BLaER1 treated with 17β-estradiol and CSF1 and Interleukin-3, amounts not matched to agents 10 nM and 100 nM (cell line): Measurements from ENCODE around the gene POLE.

Source experiments
- H3K27ac ChIP-seq, 11 experiments: shearing (Covaris generic); formaldehyde crosslinking; 2 replicates each; pipeline ENCODE4 v1.8.1; 2022
- H3K27me3 ChIP-seq, 11 experiments: shearing (Covaris generic); formaldehyde crosslinking; 2 replicates each; pipeline ENCODE4 v1.8.1; 2022
- H3K36me3 ChIP-seq, 11 experiments: shearing (Covaris generic); formaldehyde crosslinking; 2 replicates each; pipeline ENCODE4 v1.8.1; 2022
- H3K4me1 ChIP-seq, 10 experiments: shearing (Covaris generic); formaldehyde crosslinking; 2 replicates each; pipeline ENCODE4 v1.8.1; 2022
- H3K4me2 ChIP-seq, 11 experiments: shearing (Covaris generic); formaldehyde crosslinking; 2 replicates each; pipeline ENCODE4 v1.8.1; 2022
- H3K4me3 ChIP-seq, 10 experiments: shearing (Covaris generic); formaldehyde crosslinking; 2 replicates each; pipeline ENCODE4 v1.8.1; 2022
- H3K9ac ChIP-seq, 11 experiments: shearing (Covaris generic); formaldehyde crosslinking; 2 replicates each; pipeline ENCODE4 v1.8.1; 2022
- H3K9me3 ChIP-seq, 11 experiments: shearing (Covaris generic); formaldehyde crosslinking; replicated peaks in 1 of 11; 2 replicates each; pipeline ENCODE4 v1.8.1; 2022
- H4K20me1 ChIP-seq, 11 experiments: shearing (Covaris generic); formaldehyde crosslinking; 2 replicates each; pipeline ENCODE4 v1.8.1; 2022
- Cebpa-rat ChIP-seq, 11 experiments: shearing (Covaris generic); IDR thresholded peaks; 2 replicates each; pipeline ENCODE4 v1.8.1; 2022

The POLE gene

DNA sequence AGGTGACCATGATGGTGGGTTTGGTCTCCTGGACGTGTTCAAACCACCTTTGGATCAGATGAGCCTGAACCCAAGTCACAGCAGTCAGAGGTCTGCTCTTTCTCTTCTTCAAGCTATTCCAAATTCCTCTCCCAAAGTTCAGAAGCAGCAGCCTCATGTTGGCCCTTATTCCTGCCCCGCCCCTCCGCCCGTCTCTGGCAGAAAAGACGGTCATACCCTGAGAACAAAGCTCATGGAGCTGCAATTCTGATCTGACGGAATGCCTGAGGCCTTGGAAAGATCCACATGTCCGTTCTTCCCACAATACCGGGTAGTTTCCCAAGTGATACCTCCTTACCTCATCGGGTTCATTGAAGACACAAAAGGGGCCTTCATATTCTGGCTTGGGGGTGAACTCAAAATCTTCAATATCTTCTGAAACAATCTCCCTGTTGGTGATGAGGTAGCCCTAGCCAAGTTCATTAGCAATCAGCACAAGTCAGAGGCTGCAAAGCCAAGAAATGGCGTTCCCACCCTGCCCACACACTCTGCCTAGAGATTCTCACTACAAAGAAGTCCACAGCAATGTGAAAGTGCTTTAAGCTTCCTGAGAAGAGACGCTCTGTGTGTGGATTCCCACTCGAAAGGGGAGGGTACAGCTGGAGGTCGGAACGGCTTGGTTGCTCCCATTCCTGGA is 11.2 kb downstream of the POLE start:
- Histone ChIP-seq H3K27ac (no peak overlapping the region), H3K36me3 (peaks cover 91 to 100% (median 98%) of the 10 kb centered on the region in 11 experiments), H3K4me3 (no peak overlapping the region), H3K4me1 (peaks cover 0 to 28% (median 20%) of the 10 kb centered on the region in 10 experiments; a peak in 15 of 20 replicates), H3K4me2 (no peak overlapping the region), H4K20me1 (peaks cover 0 to 69% (median 49%) of the 10 kb centered on the region in 11 experiments; a peak in 16 of 22 replicates), H3K27me3 (no peaks in the 10 kb centered on the region), H3K9me3 (no peaks in the 10 kb centered on the region), H3K9ac (no peak overlapping the region)
- no peak for TF ChIP-seq Cebpa-rat (IDR thresholded peaks at IDR 0.05)

DNA sequence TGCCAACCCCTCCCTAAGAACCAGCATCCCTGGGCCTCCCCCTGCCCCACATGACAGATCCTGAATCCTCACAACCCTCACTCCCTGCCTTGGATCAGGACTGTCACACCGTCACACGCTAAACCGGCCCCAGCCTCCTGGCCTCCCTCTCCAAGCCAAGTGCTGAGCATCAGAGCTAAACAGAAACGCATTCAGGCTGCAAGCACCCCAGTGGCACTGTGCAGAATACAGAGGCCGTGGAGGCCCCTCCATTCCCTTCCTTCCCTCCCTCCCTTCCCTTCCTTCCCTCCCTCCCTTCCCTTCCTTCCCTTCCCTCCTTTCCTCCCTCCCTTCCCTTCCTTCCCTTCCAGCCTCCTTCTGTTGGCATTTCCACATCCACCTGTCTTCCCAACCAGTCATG is 12.6 kb downstream of the POLE start:
- H3K4me2 ChIP-seq = 0 out of 22 replicates have a peak overlapping the region, but pooled peaks of 1 of the 11 experiments have one; percentile 8
- peaks cover 0 to 28% (median 20%) of the 10 kb centered on the region in 10 experiments; a peak in 15 of 20 replicates for H3K4me1 ChIP-seq
- peaks cover 90 to 100% (median 96%) of the 10 kb centered on the region in 11 experiments for H3K36me3 ChIP-seq
- peak overlapping the region in 2 of 11 experiments; percentile 5 to 38; a peak in 1 of 22 replicates for H3K9ac ChIP-seq
- TF ChIP-seq Cebpa-rat (IDR thresholded peaks at IDR 0.05) = no peak
- peaks cover 0 to 56% (median 36%) of the 10 kb centered on the region in 11 experiments; a peak in 14 of 22 replicates for H4K20me1 ChIP-seq
- no peak overlapping the region for H3K4me3 ChIP-seq
- H3K27ac ChIP-seq = no peak overlapping the region
- H3K9me3 ChIP-seq = no peaks in the 10 kb centered on the region
- no peaks in the 10 kb centered on the region for H3K27me3 ChIP-seq

GRCh38 chr12:132673288-132674179 is 13.6 kb downstream of the POLE start:
- H3K4me1 ChIP-seq = peaks cover 0 to 33% (median 20%) of the 10 kb centered on the region in 10 experiments; a peak in 15 of 20 replicates
- no peak for TF ChIP-seq Cebpa-rat (IDR thresholded peaks at IDR 0.05)
- no peaks in the 10 kb centered on the region for H3K9me3 ChIP-seq
- peaks cover 89 to 100% (median 96%) of the 10 kb centered on the region in 11 experiments for H3K36me3 ChIP-seq
- no peaks in the 10 kb centered on the region for H3K27me3 ChIP-seq
- H3K27ac ChIP-seq = 0 out of 22 replicates have a peak overlapping the region, but pooled peaks of 1 of the 11 experiments have one; percentile 28
- peak overlapping the region in 5 of 11 experiments; percentile 10 to 38 (median 25); a peak in 5 of 22 replicates for H3K9ac ChIP-seq
- no peak overlapping the region for H3K4me3 ChIP-seq
- H4K20me1 ChIP-seq = peaks cover 0 to 46% (median 27%) of the 10 kb centered on the region in 11 experiments; a peak in 13 of 22 replicates
- peak overlapping the region in 6 of 11 experiments; percentile 16 to 48 (median 23); a peak in 8 of 22 replicates for H3K4me2 ChIP-seq

- H3K9ac ChIP-seq = peak overlapping the region in 2 of 11 experiments; percentile 7 to 23; a peak in 2 of 22 replicates
- no peaks in the 10 kb centered on the region for H3K9me3 ChIP-seq
- peaks cover 0 to 39% (median 19%) of the 10 kb centered on the region in 11 experiments; a peak in 13 of 22 replicates for H4K20me1 ChIP-seq
- TF ChIP-seq Cebpa-rat (IDR thresholded peaks at IDR 0.05) = no peak
- peak overlapping the region in 2 of 11 experiments; percentile 26 to 36; a peak in 2 of 22 replicates for H3K27ac ChIP-seq
- H3K4me3 ChIP-seq = no peak overlapping the region
- peaks cover 89 to 100% (median 96%) of the 10 kb centered on the region in 11 experiments for H3K36me3 ChIP-seq
- peaks cover 0 to 40% (median 21%) of the 10 kb centered on the region in 10 experiments; a peak in 15 of 20 replicates for H3K4me1 ChIP-seq
- H3K27me3 ChIP-seq = no peaks in the 10 kb centered on the region
- H3K4me2 ChIP-seq = peak overlapping the region in 7 of 11 experiments; percentile 16 to 48 (median 27); a peak in 10 of 22 replicates
Measured at GRCh38 chr12:132672678-132673077, 14.5 kb downstream of the POLE start.

GRCh38 chr12:132672116-132672515 is 15.0 kb downstream of the POLE start:
- Histone ChIP-seq H3K4me3 (no peak overlapping the region), H3K27ac (peak overlapping the region in 2 of 11 experiments; percentile 26 to 36; a peak in 2 of 22 replicates), H3K4me1 (peaks cover 0 to 40% (median 21%) of the 10 kb centered on the region in 10 experiments; a peak in 15 of 20 replicates), H3K4me2 (peak overlapping the region in 1 of 11 experiments; percentile 46; a peak in 3 of 22 replicates), H3K27me3 (no peaks in the 10 kb centered on the region), H3K9me3 (no peaks in the 10 kb centered on the region), H3K36me3 (peaks cover 89 to 100% (median 96%) of the 10 kb centered on the region in 11 experiments), H3K9ac (0 out of 22 replicates have a peak overlapping the region, but pooled peaks of 1 of the 11 experiments have one; percentile 29), H4K20me1 (peaks cover 0 to 44% (median 18%) of the 10 kb centered on the region in 11 experiments; a peak in 13 of 22 replicates)
- no peak for TF ChIP-seq Cebpa-rat (IDR thresholded peaks at IDR 0.05)

- TF ChIP-seq Cebpa-rat (IDR thresholded peaks at IDR 0.05) = no peak
- Histone ChIP-seq H3K4me3 (no peak overlapping the region), H3K36me3 (peaks cover 79 to 100% (median 97%) of the 10 kb centered on the region in 11 experiments), H3K27ac (no peak overlapping the region), H3K9me3 (no peaks in the 10 kb centered on the region), H3K4me1 (peaks cover 11 to 56% (median 39%) of the 10 kb centered on the region in 10 experiments), H3K27me3 (no peaks in the 10 kb centered on the region), H3K9ac (no peak overlapping the region; a peak in 1 of 22 replicates), H3K4me2 (no peak overlapping the region), H4K20me1 (peaks cover 0 to 50% (median 14%) of the 10 kb centered on the region in 11 experiments; a peak in 12 of 22 replicates)
Measured at GRCh38 chr12:132669166-132669879, 17.8 kb downstream of the POLE start.

DNA sequence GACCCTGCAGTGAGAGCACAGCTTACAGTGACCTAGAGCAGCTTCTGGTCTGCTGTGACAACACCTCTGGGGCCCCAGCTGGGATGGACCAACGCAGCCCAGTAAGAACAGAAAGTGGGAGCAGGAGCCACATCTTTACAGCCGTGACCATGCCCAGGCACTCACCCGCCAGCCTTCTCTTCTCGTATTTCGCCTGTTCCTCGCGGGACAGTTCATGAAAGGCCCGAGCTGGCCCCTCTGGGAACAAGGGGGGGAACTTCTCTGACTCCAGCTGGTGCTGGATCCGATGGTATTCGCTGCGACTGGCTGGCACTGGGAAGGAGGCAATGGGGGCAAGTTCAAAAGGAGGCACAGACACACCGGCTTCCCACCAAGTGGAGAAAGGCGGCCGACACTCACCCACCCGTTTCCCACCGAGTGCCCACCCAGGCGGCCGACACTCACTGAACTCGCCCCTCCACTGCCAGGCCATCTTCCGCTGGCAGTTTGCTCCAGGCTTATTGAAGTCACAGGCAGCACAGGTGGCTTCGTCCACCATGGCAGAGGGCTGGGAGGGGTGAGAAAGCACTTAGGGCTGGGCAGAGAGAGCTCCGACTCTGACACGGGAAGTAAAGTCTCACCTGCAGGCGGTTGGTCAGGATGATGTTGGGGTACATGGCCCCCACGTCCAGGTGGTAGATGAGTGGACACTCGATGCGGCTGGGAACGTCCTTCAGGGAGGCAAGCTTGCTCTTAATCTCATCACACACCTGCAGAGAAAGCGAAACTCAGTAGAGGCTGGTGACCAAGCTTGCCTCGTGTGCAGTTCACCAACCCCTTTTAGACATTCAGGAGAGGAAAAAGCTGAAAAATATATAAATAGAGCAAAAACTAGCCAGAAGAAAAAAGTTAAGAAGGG is 18.7 kb downstream of the POLE start:
- Histone ChIP-seq H3K4me1 (peaks cover 19 to 56% (median 42%) of the 10 kb centered on the region in 10 experiments), H3K4me2 (no peak overlapping the region; a peak in 3 of 22 replicates), H3K9ac (peak overlapping the region in 1 of 11 experiments; percentile 2; a peak in 1 of 22 replicates), H3K9me3 (no peaks in the 10 kb centered on the region), H3K27ac (no peak overlapping the region; a peak in 1 of 22 replicates), H3K4me3 (no peak overlapping the region), H4K20me1 (peaks cover 0 to 47% (median 10%) of the 10 kb centered on the region in 11 experiments; a peak in 12 of 22 replicates), H3K27me3 (no peaks in the 10 kb centered on the region), H3K36me3 (peaks cover 71 to 100% (median 96%) of the 10 kb centered on the region in 11 experiments)
- no peak for TF ChIP-seq Cebpa-rat (IDR thresholded peaks at IDR 0.05)
